Measurements from ENCODE around the gene SBF1. TPM values are rescaled to one million over a fixed set of nuclear protein-coding genes. Genes with fewer than 3 reads are reported as not detected.

The SBF1 gene
- total RNA-seq, 2 experiments from 2014 or later: 211 to 221 TPM

DNA sequence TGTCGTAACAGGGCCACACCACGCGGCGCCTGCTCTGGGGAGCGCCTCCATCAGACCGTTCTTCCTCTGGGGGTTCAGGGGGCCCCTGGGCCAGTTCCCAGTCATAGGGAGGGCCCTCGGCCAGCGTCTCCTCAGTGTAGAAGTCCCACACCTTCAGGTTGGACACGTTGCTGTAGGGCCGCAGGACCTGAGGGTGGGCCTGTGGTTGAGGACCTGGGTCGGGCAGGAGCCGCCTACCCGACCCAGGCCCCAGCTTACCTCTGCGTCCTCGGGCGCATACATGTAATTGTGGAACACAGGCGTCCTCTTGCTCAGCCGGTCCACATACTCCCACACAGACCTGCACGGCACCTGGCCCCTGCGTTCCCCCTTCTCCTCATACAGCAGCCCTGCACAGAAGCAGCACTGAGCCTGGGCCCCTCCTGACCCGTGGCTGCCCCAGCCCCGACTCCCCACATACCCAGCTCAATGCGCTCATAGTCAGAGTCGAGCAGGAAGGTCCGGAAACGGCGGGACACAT, 20.2 kb downstream of the SBF1 start:
- DNase-seq (no peak), ATAC-seq (ENCODE audit: low read depth) (no peak)
- no peaks in the 10 kb centered on the region for H3K9me3 Mint-ChIP-seq
- peaks cover 7% of the 10 kb centered on the region for H3K4me1 Mint-ChIP-seq
- POLR2A ChIA-PET: interaction anchor here (0.6 to 2.5 kb wide), 2 partner anchors 15 to 73 kb away, joined by 5 to 13 read pairs; no protein-coding TSS in a partner anchor
- peaks cover 9% of the 10 kb centered on the region for H3K36me3 Mint-ChIP-seq
- H3K4me3 Mint-ChIP-seq: no peak overlapping the region
- no peaks in the 10 kb centered on the region for H3K27me3 Mint-ChIP-seq
- no peak overlapping the region for H3K27ac Mint-ChIP-seq

- Mint-ChIP-seq H3K4me3 (no peak overlapping the region), H3K27ac (peak overlapping the region; percentile 28), H3K36me3 (peaks cover 12% of the 10 kb centered on the region), H3K27me3 (no peaks in the 10 kb centered on the region), H3K4me1 (peaks cover 11% of the 10 kb centered on the region), H3K9me3 (no peaks in the 10 kb centered on the region)
- DNase-seq (no peak), ATAC-seq (ENCODE audit: low read depth) (no peak)
- POLR2A ChIA-PET: interaction anchor here (0.6 to 1.2 kb wide), 2 partner anchors 8 to 151 kb away, joined by 4 to 5 read pairs; no protein-coding TSS in a partner anchor
Observed at GRCh38 chr22:50452649-50453048, 22.2 kb downstream of the SBF1 start.

- H3K27me3 Mint-ChIP-seq: no peaks in the 10 kb centered on the region
- H3K4me1 Mint-ChIP-seq: peaks cover 23% of the 10 kb centered on the region
- H3K36me3 Mint-ChIP-seq: peaks cover 12% of the 10 kb centered on the region
- POLR2A ChIA-PET: no interaction called here
- ATAC-seq (ENCODE audit: low read depth) (no peak), DNase-seq (no peak)
- H3K27ac Mint-ChIP-seq: no peak overlapping the region
- H3K9me3 Mint-ChIP-seq: no peaks in the 10 kb centered on the region
- H3K4me3 Mint-ChIP-seq: no peak overlapping the region
Observed at GRCh38 chr22:50447576-50448551, 27.0 kb downstream of the SBF1 start.

DNA sequence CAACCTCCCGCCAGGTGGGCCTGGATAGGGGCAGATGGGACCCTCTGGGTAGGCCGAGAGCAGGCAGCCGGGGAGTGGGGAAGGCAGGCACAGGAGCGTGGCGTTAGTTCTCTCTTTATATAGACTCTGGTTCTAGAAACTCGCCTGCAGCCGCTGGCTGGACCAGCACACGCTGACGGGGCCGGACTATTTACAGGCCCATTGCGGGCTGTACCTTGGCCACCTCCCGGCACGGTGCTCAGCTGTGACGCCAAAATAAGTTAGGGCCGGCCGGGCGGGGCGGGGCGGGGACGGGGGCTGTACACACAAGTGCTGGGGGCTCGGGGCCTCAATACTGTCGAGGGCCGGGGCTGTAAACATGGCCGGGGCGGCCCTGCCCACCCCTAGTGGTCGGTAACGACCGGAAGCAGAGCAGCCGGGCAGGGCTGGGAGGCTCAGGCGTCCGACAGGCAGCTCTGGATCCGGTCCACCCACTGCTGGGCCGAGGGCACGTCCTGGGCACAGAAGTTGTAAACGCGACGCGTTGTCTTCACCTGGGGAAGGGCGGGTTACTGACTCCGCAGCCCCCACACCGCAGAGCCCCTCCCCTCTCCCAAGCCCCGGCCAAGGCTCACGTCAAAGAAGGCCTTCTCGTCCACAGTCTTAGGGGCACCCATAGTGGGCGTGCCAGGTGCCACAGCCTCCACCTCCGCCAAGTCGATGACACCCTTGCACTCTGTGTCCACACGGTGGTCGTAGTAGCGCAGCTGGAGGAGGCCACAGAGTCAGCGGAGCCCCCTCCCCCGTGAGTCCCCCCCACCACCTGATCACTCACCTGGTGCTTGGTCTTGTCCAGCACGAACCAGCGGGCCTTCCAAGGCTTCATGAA, 27.9 kb downstream of the SBF1 start:
- DNase-seq: no peak
- no peak for ATAC-seq (ENCODE audit: low read depth)
- Mint-ChIP-seq H3K9me3 (no peaks in the 10 kb centered on the region), H3K27ac (no peak overlapping the region), H3K4me3 (no peak overlapping the region), H3K27me3 (no peaks in the 10 kb centered on the region), H3K36me3 (peaks cover 12% of the 10 kb centered on the region), H3K4me1 (peaks cover 23% of the 10 kb centered on the region)
- POLR2A ChIA-PET: no interaction called here

DNA sequence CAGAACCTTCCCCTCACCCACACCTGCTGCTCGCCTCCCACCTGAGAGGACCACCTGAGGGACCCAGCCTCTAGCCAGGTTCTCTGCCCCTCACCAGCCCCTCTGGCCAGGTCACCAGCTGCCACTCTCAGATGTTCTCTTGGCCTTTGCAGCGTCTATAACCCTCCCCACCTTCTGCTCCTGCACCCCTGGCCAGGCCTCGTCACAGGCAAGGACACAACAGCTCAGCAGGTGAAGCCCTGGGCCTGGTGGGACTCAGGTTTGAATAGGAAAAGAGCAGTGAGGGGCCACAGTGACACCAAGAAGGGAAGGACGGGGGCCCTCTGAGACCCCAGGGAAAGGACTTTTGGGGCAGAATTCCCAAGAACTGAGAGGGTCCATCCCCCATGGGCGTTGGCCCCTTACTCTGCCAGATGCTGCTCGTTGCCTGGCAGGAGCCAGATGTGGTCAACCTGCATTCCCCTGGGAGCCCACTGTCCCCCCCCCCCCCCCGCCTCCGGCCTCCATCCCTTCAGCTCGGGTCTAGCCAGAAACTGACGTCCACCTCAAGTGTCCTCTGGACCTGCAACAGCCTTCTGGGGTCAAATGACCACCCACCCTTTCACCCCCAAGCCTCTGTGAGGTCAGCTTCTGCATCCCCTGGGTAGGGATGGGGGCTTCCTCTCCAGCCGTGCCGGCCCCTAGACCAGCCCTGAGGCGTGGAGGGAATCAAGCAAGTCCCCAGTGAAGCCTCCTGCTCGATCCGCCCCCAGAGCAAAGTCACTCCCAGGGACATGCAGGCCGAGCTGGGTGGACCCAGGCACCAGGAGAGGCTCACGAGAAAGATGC, 28.7 kb downstream of the SBF1 start:
- H3K9me3 Mint-ChIP-seq: no peaks in the 10 kb centered on the region

DNA sequence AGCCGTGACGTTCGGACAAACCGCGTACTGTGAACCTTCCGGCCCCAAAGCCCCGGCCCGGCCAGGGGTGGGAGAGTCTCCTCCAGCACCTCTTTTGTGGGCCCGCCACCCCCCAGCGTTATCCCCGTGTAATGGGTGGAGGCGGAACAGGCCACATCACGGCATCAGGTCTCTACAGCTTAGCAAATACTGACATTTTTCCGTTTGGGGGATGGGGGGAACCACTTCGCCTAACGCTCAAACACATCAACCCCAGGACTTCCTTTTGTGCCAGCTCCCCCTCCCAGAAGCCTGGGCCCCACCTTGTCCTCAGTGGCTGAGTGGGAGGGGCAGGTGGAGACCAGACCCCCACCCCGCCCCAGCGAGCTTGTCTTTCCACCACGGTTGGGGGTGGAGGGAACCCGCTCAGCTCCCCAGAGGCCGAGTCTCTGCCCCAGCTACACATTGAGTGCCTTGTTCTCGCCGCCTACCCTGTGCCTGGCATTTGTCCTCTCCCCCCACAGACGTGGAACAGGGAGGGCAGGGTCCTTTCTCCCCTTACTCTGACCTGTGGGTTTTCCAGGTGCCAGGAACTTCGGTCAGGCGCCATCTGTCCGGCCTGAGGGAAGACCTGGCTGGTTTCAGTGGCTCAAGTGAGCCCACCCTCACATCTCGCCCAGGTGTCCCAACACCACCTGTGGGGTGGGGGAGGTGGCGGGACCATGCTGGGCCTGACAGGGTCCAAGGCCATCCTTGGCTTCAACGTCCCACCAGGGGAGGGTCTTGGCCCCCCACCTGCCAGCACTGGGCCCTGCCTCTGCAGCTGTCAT, 29.6 kb downstream of the SBF1 start:
- ATAC-seq (ENCODE audit: low read depth) (peak; percentile 65), DNase-seq (no peak)
- H3K9me3 Mint-ChIP-seq: no peaks in the 10 kb centered on the region
- H3K36me3 Mint-ChIP-seq: peaks cover 9% of the 10 kb centered on the region
- H3K27me3 Mint-ChIP-seq: no peaks in the 10 kb centered on the region
- POLR2A ChIA-PET: interaction anchor here (0.6 to 2.3 kb wide), 12 partner anchors 8 to 228 kb away, joined by 3 to 13 read pairs (median 3); partner anchors contain the start of gene SCO2
- H3K4me1 Mint-ChIP-seq: peaks cover 21% of the 10 kb centered on the region
- peak overlapping the region; percentile 25 for H3K4me3 Mint-ChIP-seq
- peak overlapping the region; percentile 90 for H3K27ac Mint-ChIP-seq

More for the DNA sequence above, 28.7 kb downstream of the SBF1 start:
- ATAC-seq (ENCODE audit: low read depth) (no peak), DNase-seq (no peak)
- Mint-ChIP-seq H3K27me3 (no peaks in the 10 kb centered on the region), H3K36me3 (peaks cover 12% of the 10 kb centered on the region), H3K27ac (peak overlapping the region; percentile 90), H3K4me1 (peaks cover 23% of the 10 kb centered on the region), H3K4me3 (peak overlapping the region; percentile 25)
- POLR2A ChIA-PET: interaction anchor here (1.2 to 2.3 kb wide), 4 partner anchors 23 to 175 kb away, joined by 3 to 13 read pairs (median 8); no protein-coding TSS in a partner anchor

GRCh38 chr22:50444663-50445062, 30.2 kb downstream of the SBF1 start:
- H3K9me3 Mint-ChIP-seq: no peaks in the 10 kb centered on the region
- H3K36me3 Mint-ChIP-seq: peaks cover 9% of the 10 kb centered on the region
- H3K4me1 Mint-ChIP-seq: peaks cover 19% of the 10 kb centered on the region
- no peaks in the 10 kb centered on the region for H3K27me3 Mint-ChIP-seq
- POLR2A ChIA-PET: interaction anchor here (0.6 to 2.3 kb wide), 14 partner anchors 9 to 227 kb away, joined by 3 to 13 read pairs (median 3); partner anchors contain the start of gene SCO2
- H3K4me3 Mint-ChIP-seq: no peak overlapping the region
- H3K27ac Mint-ChIP-seq: peak overlapping the region; percentile 90
- no peak for DNase-seq
- no peak for ATAC-seq (ENCODE audit: low read depth)

GRCh38 chr22:50443801-50444625, 30.8 kb downstream of the SBF1 start:
- H3K4me1 Mint-ChIP-seq: peaks cover 16% of the 10 kb centered on the region
- H3K36me3 Mint-ChIP-seq: peaks cover 5% of the 10 kb centered on the region
- H3K4me3 Mint-ChIP-seq: no peak overlapping the region
- DNase-seq (no peak), ATAC-seq (ENCODE audit: low read depth) (no peak)
- H3K27me3 Mint-ChIP-seq: no peaks in the 10 kb centered on the region
- H3K9me3 Mint-ChIP-seq: no peaks in the 10 kb centered on the region
- H3K27ac Mint-ChIP-seq: peak overlapping the region; percentile 90
- POLR2A ChIA-PET: interaction anchor here (0.6 to 2.3 kb wide), 10 partner anchors 9 to 227 kb away, joined by 3 to 13 read pairs (median 4); no protein-coding TSS in a partner anchor

- Mint-ChIP-seq H3K4me1 (peaks cover 14% of the 10 kb centered on the region), H3K4me3 (no peak overlapping the region), H3K36me3 (peaks cover 2% of the 10 kb centered on the region), H3K27me3 (no peaks in the 10 kb centered on the region), H3K27ac (peak overlapping the region; percentile 58), H3K9me3 (no peaks in the 10 kb centered on the region)
- POLR2A ChIA-PET: interaction anchor here (1.3 to 2.3 kb wide), 3 partner anchors 25 to 178 kb away, joined by 3 to 8 read pairs (median 6); no protein-coding TSS in a partner anchor
- no peak for ATAC-seq (ENCODE audit: low read depth)
- DNase-seq: no peak
Observed at GRCh38 chr22:50443197-50443596, 31.6 kb downstream of the SBF1 start.

GRCh38 chr22:50441428-50441993, 33.3 kb downstream of the SBF1 start:
- Mint-ChIP-seq H3K4me3 (no peak overlapping the region), H3K9me3 (no peaks in the 10 kb centered on the region), H3K4me1 (peaks cover 14% of the 10 kb centered on the region), H3K36me3 (peaks cover 2% of the 10 kb centered on the region), H3K27me3 (no peaks in the 10 kb centered on the region), H3K27ac (no peak overlapping the region)
- ATAC-seq (ENCODE audit: low read depth) (no peak), DNase-seq (no peak)
- POLR2A ChIA-PET: interaction anchor here (0.7 to 1.1 kb wide), 2 partner anchors 12 to 122 kb away, joined by 3 read pairs; no protein-coding TSS in a partner anchor

Data from activated naive CD8-positive, alpha-beta T cell treated with anti-CD3 and anti-CD28 coated beads, Interleukin-2, amount 10 ng/mL, durations not matched to agents 7 days and 5 days (primary cell).